Ovary (tissue), 9 donors: ENCODE measurements around the gene KMT2B. TPM values are rescaled to one million over a fixed set of nuclear protein-coding genes. Genes with fewer than 3 reads are reported as not detected.

ENCODE experiments used
- DNase-seq, 5 donors: peaks; one replicate each; pipeline ENCODE4 v3.0.0-alpha.2; 2019 to 2020
- H3K27ac ChIP-seq, 2 donors: fragments of 200-600 bp; one replicate each; pipeline versions ENCODE4 v1.5.1 to v1.8.0; 2019 to 2022
- H3K27me3 ChIP-seq: fragments of 200-600 bp; one replicate; pipeline ENCODE4 v1.8.0; 2022
- H3K36me3 ChIP-seq: fragments of 200-600 bp; sonication (generic); one replicate; pipeline ENCODE4 v1.5.1; 2019
- H3K4me1 ChIP-seq: one replicate; pipeline ENCODE4 v1.8.1; 2013; ENCODE audit warnings: mild to moderate bottlenecking, moderate library complexity; ENCODE audit not compliant: insufficient read depth
- H3K4me3 ChIP-seq: fragments of 200-600 bp; sonication (generic); one replicate; pipeline ENCODE4 v1.5.1; 2017
- H3K9me3 ChIP-seq, 2 donors: fragments of 200-600 bp in 1 of 2; sonication (generic) in 1 of 2; one replicate each; pipeline versions ENCODE4 v1.5.1 to v1.8.1; 2013 to 2019; ENCODE audit warnings: mild to moderate bottlenecking in 1 of 2, moderate library complexity in 1 of 2
- EP300 ChIP-seq: sonication (generic); formaldehyde crosslinking; IDR thresholded peaks from one replicate; pipeline ENCODE4 v1.6.1; 2017; ENCODE audit warnings: antibody characterized with exemption
- POLR2A ChIP-seq: fragments of 450-650 bp; IDR thresholded peaks from one replicate; pipeline ENCODE4 v1.6.1; 2017; ENCODE audit warnings: antibody characterized with exemption, mild to moderate bottlenecking, moderate library complexity
- WGBS, 3 donors: extraction: QIAGEN DNeasy Blood & Tissue Kit in 1 of 3; methylation state at CpG; one replicate each; pipeline versions ENCODE4 v1.1.5 to v1.1.7; 2013 to 2017; 5-methylcytosine and 5-hydroxymethylcytosine counted together
- intact Hi-C, 4 donors: fragments of 100-400 bp; cut with DNase I; formaldehyde crosslinking; loops; one replicate each; pipeline versions ENCODE4 v1.11.0 to v1.15.1; 2022 to 2023
- polyA plus RNA-seq, 2 donors: library from polyadenylated mRNA; stranded (reverse); fragments of 200-250 nt in 1 of 2; fragments of 350-450 nt in 1 of 2; fragmentation: Illumina TruSeq in 1 of 2; extraction: RNeasy Lipid Tissue Mini Kit (QIAGEN cat#74804) in 1 of 2; gene quantifications; one replicate each; pipeline ENCODE4 v1.2.3, GENCODE V29; 2013 to 2014
- total RNA-seq, 7 donors: library from RNA; depleted of rRNA in 2 of 7; stranded (reverse); fragments of >200 nt in 2 of 7; fragmentation: NEBNext Ultra II Directional in 3 of 7; extraction: Animal tissue kit (Norgen Biotek cat#: 25700) in 3 of 7; gene quantifications; one replicate each; pipeline versions ENCODE4 v1.1.0 to v1.2.4, GENCODE V29; 2016 to 2023
- TF ChIP-seq, protein P1 (sequence below), 3 donors: fragments of 450-650 bp in 2 of 3; fragments of 200-600 bp in 1 of 3; IDR thresholded peaks; one replicate each; pipeline versions ENCODE4 v1.5.1 to v1.8.0; 2016 to 2022; ENCODE audit warnings: antibody characterized with exemption in 3 of 3, mild to moderate bottlenecking in 1 of 3
- donor health status: DM: no; HTN: no; CAD: no; lungs with moderate emphysema.
- donor health status: DM: no; HTN: no; CAD: no.
- donor health status: Bipolar disorder and iron deficiency.
- donor health status: DM: yes; HTN: yes; CAD: no.
- donor health status: DM: no; HTN: no; CAD: no.
- donor health status: DM: yes; HTN: yes; CAD: no.

Gene KMT2B
- total and polyA plus RNA-seq, 9 donors = 8.8 to 53.7 (median 34.1) TPM

DNA sequence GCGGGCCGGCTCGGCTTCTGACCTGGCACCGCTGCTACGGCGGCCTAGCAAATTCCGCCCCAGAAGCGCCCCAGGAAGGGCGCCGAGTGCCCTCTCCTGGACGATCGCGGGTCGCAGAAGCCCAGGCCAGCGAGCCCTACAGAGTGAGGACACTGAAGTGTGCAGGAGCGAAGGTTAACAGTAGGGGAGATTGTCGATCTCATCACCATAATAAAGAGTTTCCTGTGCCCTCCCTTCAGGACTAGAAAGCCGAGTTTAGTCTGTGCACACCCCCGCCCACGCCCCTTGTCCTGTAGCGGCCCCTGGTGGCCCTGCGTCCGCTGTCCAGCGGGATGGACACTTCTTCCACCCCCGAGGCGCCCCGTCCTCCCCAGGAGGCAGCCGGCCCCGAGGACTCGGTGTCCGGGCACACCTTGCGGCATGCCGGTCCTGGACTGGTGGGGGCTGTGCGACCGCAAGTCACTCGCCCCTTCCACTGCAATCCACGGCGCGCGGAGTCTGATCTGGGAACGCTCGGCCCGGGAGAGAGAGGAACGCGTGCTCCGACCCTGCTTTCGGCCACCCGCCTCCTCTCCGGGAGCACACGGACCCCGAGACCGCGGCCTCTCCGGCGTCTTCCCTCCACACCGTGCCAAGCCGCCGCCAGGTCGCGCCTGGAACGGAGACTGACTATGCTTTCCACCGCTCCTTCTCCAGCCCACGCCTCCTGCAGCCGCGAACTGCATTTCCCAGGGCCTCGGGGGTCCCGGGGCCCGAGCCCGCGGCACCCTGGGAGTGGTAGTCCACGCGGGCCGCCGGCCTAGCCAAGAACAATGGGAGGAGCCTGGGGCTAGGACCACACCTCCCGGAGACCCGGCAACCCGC lies 770 bp upstream of the KMT2B start:
- no peak for TF ChIP-seq POLR2A
- TF ChIP-seq, protein P1, sequence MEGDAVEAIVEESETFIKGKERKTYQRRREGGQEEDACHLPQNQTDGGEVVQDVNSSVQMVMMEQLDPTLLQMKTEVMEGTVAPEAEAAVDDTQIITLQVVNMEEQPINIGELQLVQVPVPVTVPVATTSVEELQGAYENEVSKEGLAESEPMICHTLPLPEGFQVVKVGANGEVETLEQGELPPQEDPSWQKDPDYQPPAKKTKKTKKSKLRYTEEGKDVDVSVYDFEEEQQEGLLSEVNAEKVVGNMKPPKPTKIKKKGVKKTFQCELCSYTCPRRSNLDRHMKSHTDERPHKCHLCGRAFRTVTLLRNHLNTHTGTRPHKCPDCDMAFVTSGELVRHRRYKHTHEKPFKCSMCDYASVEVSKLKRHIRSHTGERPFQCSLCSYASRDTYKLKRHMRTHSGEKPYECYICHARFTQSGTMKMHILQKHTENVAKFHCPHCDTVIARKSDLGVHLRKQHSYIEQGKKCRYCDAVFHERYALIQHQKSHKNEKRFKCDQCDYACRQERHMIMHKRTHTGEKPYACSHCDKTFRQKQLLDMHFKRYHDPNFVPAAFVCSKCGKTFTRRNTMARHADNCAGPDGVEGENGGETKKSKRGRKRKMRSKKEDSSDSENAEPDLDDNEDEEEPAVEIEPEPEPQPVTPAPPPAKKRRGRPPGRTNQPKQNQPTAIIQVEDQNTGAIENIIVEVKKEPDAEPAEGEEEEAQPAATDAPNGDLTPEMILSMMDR (IDR thresholded peaks at IDR 0.05) = peak; percentile 77 to 93 (median 86)
- H3K9me3 ChIP-seq = no peaks in the 10 kb centered on the region
- H3K27me3 ChIP-seq = no peaks in the 10 kb centered on the region
- peak; percentile 79 to 95 (median 88) for DNase-seq
- H3K4me3 ChIP-seq = peak overlapping the region; percentile 84
- WGBS, 3 donors = 0 to 1% (median 0%) methylated on average over 73 to 77 of the region's 77 CpGs
- peaks cover 10% of the 10 kb centered on the region for H3K4me1 ChIP-seq
- intact Hi-C loops = loop anchor here (2.0 to 10.0 kb wide), 4 partner anchors 22 to 170 kb away; partner anchors contain the start of genes TMEM147 (in 2 of the 4), HSPB6 (in 1 of the 4) and PRODH2 (in 1 of the 4)
- H3K36me3 ChIP-seq = no peaks in the 10 kb centered on the region
- peak overlapping the region; percentile 85 to 96 for H3K27ac ChIP-seq

DNA sequence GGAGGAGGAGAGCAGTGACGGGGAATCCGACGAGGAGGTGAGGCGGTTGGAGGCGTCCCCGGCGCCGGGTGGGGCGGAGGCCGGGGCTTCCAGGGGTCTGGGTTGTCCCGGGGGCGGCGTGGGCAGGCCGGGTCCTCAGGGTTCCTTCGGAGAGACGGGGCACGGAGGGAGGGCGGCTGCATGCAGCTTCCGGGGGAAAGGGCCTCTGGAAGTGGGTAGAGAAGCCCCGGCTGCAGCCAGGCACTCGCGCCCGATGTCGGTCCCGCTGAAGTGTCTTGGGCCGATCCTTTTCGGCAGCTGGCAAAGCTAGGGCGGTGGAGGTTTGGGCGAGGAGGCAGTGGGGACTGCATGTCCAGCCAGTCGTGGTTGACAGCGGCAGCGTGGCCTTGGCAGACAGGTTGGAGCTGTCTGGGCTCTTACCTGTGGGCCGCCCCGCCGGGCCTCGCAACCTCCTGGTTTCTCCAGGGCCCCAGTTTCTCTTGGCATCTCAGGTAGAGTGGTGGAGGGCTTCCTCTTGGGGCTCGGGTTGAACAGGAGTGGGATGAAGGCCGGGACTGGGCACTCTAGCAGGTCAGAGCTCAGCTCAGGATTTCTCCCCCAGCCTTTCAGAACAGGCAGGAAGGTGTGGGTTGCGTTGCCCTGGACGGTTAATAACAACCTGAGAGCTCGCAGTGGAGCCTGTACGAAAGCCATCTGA lies 690 bp downstream of the KMT2B start:
- WGBS, 3 donors = 0 to 1% (median 1%) methylated on average over 27 to 42 of the region's 42 CpGs
- peak overlapping the region; percentile 84 for H3K4me3 ChIP-seq
- peaks cover 10% of the 10 kb centered on the region for H3K4me1 ChIP-seq
- no peaks in the 10 kb centered on the region for H3K9me3 ChIP-seq
- TF ChIP-seq EP300 (no peak), POLR2A (no peak)
- TF ChIP-seq, protein P1 (IDR thresholded peaks at IDR 0.05) = no peak
- H3K36me3 ChIP-seq = no peaks in the 10 kb centered on the region
- no peaks in the 10 kb centered on the region for H3K27me3 ChIP-seq
- intact Hi-C loops = loop anchor here in 3 of 4 donors (5.0 to 10.0 kb wide), 2 partner anchors 96 to 171 kb away; partner anchors contain the start of genes TMEM147 (in 2 of the 3) and PRODH2 (in 1 of the 3)
- H3K27ac ChIP-seq = peak overlapping the region; percentile 68 to 85
- DNase-seq = peak in 4 of 5 donors; percentile 49 to 73 (median 70)

DNA sequence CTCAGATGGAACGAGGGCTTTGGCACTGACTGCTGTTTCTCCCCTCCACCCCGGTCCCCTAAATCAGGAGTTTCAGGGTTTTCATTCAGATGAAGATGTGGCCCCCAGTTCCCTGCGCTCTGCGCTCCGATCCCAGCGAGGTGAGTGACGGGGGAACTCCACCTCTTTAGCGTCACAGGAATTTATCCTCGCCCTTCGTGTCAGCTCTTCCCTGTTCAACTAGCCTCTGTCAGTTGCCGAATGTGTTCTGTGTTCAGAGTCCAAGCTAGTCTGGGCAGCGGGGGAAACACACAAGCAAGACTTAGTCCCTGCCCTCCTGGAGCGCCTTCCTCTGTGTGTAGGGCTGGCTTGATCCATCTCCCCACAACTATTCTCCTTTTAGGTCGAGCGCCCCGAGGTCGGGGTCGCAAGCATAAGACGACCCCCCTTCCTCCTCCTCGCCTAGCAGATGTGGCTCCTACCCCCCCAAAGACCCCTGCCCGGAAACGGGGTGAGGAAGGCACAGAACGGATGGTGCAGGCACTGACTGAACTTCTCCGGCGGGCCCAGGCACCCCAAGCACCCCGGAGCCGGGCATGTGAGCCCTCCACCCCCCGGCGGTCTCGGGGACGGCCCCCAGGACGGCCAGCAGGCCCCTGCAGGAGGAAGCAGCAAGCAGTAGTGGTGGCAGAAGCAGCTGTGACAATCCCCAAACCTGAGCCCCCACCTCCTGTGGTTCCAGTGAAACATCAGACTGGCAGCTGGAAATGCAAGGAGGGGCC lies 1.8 kb downstream of the KMT2B start:
- H3K27me3 ChIP-seq = no peaks in the 10 kb centered on the region
- intact Hi-C loops = loop anchor here in 3 of 4 donors (5.0 to 10.0 kb wide), 2 partner anchors 95 to 172 kb away; partner anchors contain the start of genes TMEM147 (in 2 of the 3) and PRODH2 (in 1 of the 3)
- peak in 1 of 5 donors; percentile 33 for DNase-seq
- H3K9me3 ChIP-seq = no peaks in the 10 kb centered on the region
- H3K4me1 ChIP-seq = peaks cover 10% of the 10 kb centered on the region
- 74 to 80% (median 75%) methylated on average over 32 of the region's 32 CpGs for WGBS, 3 donors
- TF ChIP-seq POLR2A (no peak), EP300 (no peak)
- TF ChIP-seq, protein P1 (IDR thresholded peaks at IDR 0.05) = no peak
- no peaks in the 10 kb centered on the region for H3K36me3 ChIP-seq
- H3K27ac ChIP-seq = no peak overlapping the region
- no peak overlapping the region for H3K4me3 ChIP-seq

DNA sequence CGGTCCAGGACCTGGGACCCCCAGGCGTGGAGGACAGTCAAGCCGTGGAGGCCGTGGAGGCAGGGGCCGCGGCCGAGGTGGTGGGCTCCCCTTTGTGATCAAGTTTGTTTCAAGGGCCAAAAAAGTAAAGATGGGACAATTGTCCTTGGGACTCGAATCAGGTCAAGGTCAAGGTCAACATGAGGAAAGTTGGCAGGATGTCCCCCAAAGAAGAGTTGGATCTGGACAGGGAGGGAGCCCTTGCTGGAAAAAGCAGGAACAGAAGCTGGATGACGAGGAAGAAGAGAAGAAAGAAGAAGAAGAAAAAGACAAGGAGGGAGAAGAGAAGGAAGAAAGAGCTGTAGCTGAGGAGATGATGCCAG lies 2.3 kb downstream of the KMT2B start:
- H3K27ac ChIP-seq = no peak overlapping the region
- H3K4me1 ChIP-seq = peaks cover 10% of the 10 kb centered on the region
- intact Hi-C loops = no loop called here
- no peaks in the 10 kb centered on the region for H3K36me3 ChIP-seq
- no peaks in the 10 kb centered on the region for H3K9me3 ChIP-seq
- no peak overlapping the region for H3K4me3 ChIP-seq
- DNase-seq = peak in 2 of 5 donors; percentile 29 to 37
- WGBS, 3 donors = 70 to 79% (median 74%) methylated on average over 9 of the region's 9 CpGs
- no peaks in the 10 kb centered on the region for H3K27me3 ChIP-seq
- TF ChIP-seq, protein P1 (IDR thresholded peaks at IDR 0.05) = no peak
- no peak for TF ChIP-seq POLR2A
- TF ChIP-seq EP300 = no peak
